ENCODE measurements around the gene SEC61A1. TPM values are rescaled to one million over a fixed set of nuclear protein-coding genes. Genes with fewer than 3 reads are reported as not detected.

SEC61A1 gene
- total RNA-seq, 1 experiment from 2014 or later: 378 TPM

DNA sequence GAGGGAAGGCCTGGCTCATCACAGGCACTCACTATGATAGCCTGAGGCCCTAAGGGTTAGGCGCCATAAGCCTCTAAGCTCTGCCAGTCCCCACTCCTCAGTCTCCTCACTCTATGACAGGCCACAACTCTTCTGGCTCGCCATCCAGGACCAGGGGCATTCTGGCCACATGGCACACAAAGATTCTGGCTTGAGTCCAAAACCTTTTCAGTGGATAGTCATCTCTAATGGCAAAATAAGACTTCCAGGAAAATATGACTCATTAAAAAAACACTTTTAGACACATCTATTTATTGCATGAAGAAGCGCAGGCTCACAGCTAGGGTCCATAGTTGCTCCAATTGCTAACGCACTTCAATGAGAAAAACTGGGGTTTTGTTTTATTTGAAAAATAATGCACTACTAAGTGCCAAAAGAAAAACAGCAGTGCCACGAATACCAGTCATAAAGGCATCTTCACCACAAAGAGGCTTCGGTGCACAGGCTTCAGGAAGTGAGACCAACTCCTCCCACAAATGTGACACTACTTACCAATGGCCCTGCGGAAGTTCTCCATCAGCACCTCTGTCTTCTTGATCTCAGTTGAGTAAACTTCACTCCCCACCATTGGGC, 60.2 kb downstream of the SEC61A1 start:
- peak; percentile 95 for DNase-seq (ENCODE audit: low read depth)

DNA sequence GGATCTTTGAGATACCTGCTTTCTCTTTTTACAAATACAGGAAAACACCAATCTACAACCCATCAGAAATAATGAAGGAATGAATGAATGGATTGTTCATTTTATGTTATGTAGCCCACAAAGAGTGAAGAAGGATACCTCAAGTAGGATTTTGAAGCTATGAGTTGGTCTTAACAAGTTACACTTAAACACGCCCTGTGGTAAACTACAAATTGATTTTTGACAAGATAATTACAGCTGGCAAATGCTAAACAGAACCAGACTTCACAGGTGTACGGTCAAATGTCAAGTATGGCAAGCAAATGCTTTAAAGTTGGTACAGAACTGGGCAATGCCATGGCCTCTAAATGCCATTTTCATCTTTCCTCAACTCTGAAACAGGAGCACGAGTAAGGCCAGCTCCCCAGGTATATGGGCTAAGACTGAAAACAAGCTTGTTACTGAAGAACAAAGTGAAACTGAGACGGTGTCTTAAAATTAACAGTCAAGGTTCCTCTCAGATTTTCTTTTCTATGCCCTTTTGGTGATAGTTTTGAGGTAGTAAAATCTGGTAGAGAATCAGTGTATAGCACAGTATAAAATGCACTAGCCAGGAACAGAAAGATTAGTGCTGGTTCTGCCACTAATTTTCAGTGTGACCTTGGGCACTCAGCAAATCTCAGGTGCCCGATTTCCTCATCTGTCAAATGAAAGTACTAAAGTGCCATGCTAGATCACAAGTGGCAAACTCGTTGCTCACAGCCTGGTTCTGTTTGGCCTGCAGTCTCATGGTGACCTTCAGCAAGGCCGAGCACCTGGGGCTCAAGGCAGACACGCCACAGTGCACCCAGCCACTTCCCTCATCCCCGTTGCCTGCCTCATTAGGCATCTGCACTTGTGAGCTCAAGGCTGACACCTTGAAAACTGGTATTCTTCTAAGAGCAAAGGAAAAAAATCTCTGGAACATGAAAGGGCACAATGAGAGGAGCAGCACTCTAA, 61.9 kb downstream of the SEC61A1 start:
- no peak for DNase-seq (ENCODE audit: low read depth)

Other genes with a start within 250 kb of the SEC61A1 start
- 197 and 206 TPM in 2 replicates for gene MGLL, start 229.9 kb upstream of the SEC61A1 start, total RNA-seq (2014; rRNA removed)
- not detected in 2 replicates for gene KBTBD12, start 137.2 kb upstream of the SEC61A1 start, total RNA-seq (2014; rRNA removed)
- 96.4 and 107 TPM in 2 replicates for gene RUVBL1, start 71.4 kb downstream of the SEC61A1 start, total RNA-seq (2014; rRNA removed)
- 6.7 and 7.9 TPM in 2 replicates for gene EEFSEC, start 101.0 kb downstream of the SEC61A1 start, total RNA-seq (2014; rRNA removed)

All from LHCN-M2 (cell line).